PC-3 (cell line): ENCODE data around the gene CDC20B. TPM values are rescaled to one million over a fixed set of nuclear protein-coding genes. Genes with fewer than 3 reads are reported as not detected.

Experiments
- ATAC-seq: fragments of 200-7000 bp; cut with Tn5 transposase; 2 replicates; pipeline ENCODE4 v1.9.1; 2020; ENCODE audit warnings: mild to moderate bottlenecking, moderate library complexity
- Bru-seq: library from RNA; stranded (reverse); fragments of 400-500 nt; gene quantifications from one replicate; lab custom pipeline; 2021; lab: Mats Ljungman, UMichigan
- BruChase-seq, 2 experiments: library from RNA; stranded (reverse); fragments of 400-500 nt; gene quantifications; one replicate each; lab custom pipeline; 2021; lab: Mats Ljungman, UMichigan
- BruUV-seq: library from RNA; stranded (reverse); fragments of 400-500 nt; replicated peaks from 2 replicates; lab custom pipeline; 2021; lab: Mats Ljungman, UMichigan
- CTCF ChIA-PET: fragments of 300-600 bp; sonication (Branson Sonifier 250); formaldehyde crosslinking; loops from one replicate; lab custom pipeline; 2022; ENCODE audit warnings: antibody characterized with exemption; lab: Charles Lee
- POLR2A ChIA-PET: fragments of 300-600 bp; sonication (Branson Sonifier 250); formaldehyde crosslinking; loops from one replicate; lab custom pipeline; 2022; ENCODE audit warnings: antibody characterized with exemption; ENCODE audit not compliant: unreplicated experiment; lab: Charles Lee
- DNase-seq: peaks from one replicate; pipeline ENCODE4 v3.0.0-alpha.2; 2015
- H2AFZ ChIP-seq: fragments of 300-600 bp; sonication (generic); 2 replicates; pipeline ENCODE4 v1.6.0; 2016; ENCODE audit warnings: antibody characterized with exemption, low read length
- H3F3A ChIP-seq: fragments of 300-600 bp; sonication (generic); one replicate; pipeline ENCODE4 v1.6.0; 2017; ENCODE audit warnings: antibody characterized with exemption, low read length, control low read depth, mild to moderate bottlenecking; ENCODE audit not compliant: unreplicated experiment
- H3K27ac ChIP-seq: fragments of 300-600 bp; sonication (generic); 2 replicates; pipeline ENCODE4 v1.5.1; 2016; ENCODE audit warnings: mild to moderate bottlenecking, low read length
- H3K27me3 ChIP-seq: fragments of 300-600 bp; sonication (generic); 2 replicates; pipeline ENCODE4 v1.6.1; 2016; ENCODE audit warnings: low read length, mixed read lengths
- H3K36me3 ChIP-seq: fragments of 300-600 bp; sonication (generic); 2 replicates; pipeline ENCODE4 v1.6.1; 2016; ENCODE audit warnings: low read depth, mixed run types, low read length, mixed read lengths
- H3K4me1 ChIP-seq: fragments of 300-600 bp; sonication (generic); 2 replicates; pipeline ENCODE4 v1.5.1; 2016; ENCODE audit warnings: low read length; ENCODE audit not compliant: insufficient read depth
- H3K4me2 ChIP-seq: fragments of 300-600 bp; sonication (generic); 2 replicates; pipeline ENCODE4 v1.6.0; 2016; ENCODE audit warnings: low read length
- H3K4me3 ChIP-seq: fragments of 300-600 bp; sonication (generic); 2 replicates; pipeline ENCODE4 v1.5.1; 2016; ENCODE audit warnings: mild to moderate bottlenecking, low read length, mixed read lengths
- H3K79me2 ChIP-seq: fragments of 300-600 bp; sonication (generic); 2 replicates; pipeline ENCODE4 v1.6.1; 2017; ENCODE audit warnings: low read length, mixed read lengths
- H3K9ac ChIP-seq: fragments of 300-600 bp; sonication (generic); 2 replicates; pipeline ENCODE4 v1.6.0; 2016; ENCODE audit warnings: mild to moderate bottlenecking, low read length
- H3K9me2 ChIP-seq: fragments of 300-600 bp; sonication (generic); replicated peaks from 2 replicates; pipeline ENCODE4 v1.6.1; 2016; ENCODE audit warnings: mixed run types, low read length, mixed read lengths
- H3K9me3 ChIP-seq: fragments of 300-600 bp; sonication (generic); 2 replicates; pipeline ENCODE4 v1.6.1; 2016; ENCODE audit warnings: low read length, mixed read lengths
- H4K20me1 ChIP-seq: fragments of 300-600 bp; sonication (generic); 2 replicates; pipeline ENCODE4 v1.6.1; 2016; ENCODE audit warnings: low read length, mixed read lengths
- CTCF ChIP-seq: fragments of 300-600 bp; sonication (generic); conservative IDR thresholded peaks from 2 replicates; pipeline ENCODE4 v1.5.1; 2017; ENCODE audit warnings: antibody characterized with exemption, low read depth, mild to moderate bottlenecking, low read length
- EZH2 ChIP-seq: fragments of 300-600 bp; sonication (generic); IDR thresholded peaks from one replicate; pipeline ENCODE4 v1.6.1; 2017; ENCODE audit warnings: antibody characterized with exemption, mild to moderate bottlenecking, low read length; ENCODE audit not compliant: unreplicated experiment
- EZH2phosphoT487 ChIP-seq: fragments of 300-600 bp; sonication (generic); IDR thresholded peaks from 2 replicates; pipeline ENCODE4 v1.6.1; 2018; ENCODE audit warnings: mild to moderate bottlenecking, antibody characterized with exemption, low read length, borderline replicate concordance
- intact Hi-C: fragments of 100-400 bp; cut with micrococcal nuclease; formaldehyde crosslinking; loops from 2 replicates; pipeline ENCODE4 v1.9.0; 2023
- long read RNA-seq: library from polyadenylated mRNA; unstranded; transcript quantifications from one replicate; pipeline ENCODE4 v2.0.0, GENCODE V29; 2021; ENCODE audit not compliant: unreplicated experiment
- total RNA-seq: library from RNA; depleted of rRNA; stranded (reverse); fragments of >200 nt; gene quantifications from 2 replicates; pipeline ENCODE4 v1.2.3, GENCODE V29; 2014; rRNA removed

The CDC20B gene
- not detected in 2 replicates for total RNA-seq
- Bru-seq, nascent RNA: percentile 13 among the genes with signal in this experiment
- BruChase-seq, experiment 1, labeled RNA remaining after a 6-hour chase: percentile 12 among the genes with signal in this experiment
- BruChase-seq, experiment 2, labeled RNA remaining after a 2-hour chase: percentile 11 among the genes with signal in this experiment
- long read RNA-seq: 0 reads

GRCh38 chr5:55172937-55173686 is at the start of gene CDC20B:
CDC20B (minus strand) TSS chr5:55173177; CDS start chr5:55173000, 177 bp downstream.
- ATAC-seq (peak; percentile 69), DNase-seq (peak; percentile 70)
- Histone ChIP-seq H3K9me3 (no peaks in the 10 kb centered on the region), H3K4me3 (peak within 1 kb of the TSS; percentile 74), H3F3A (no peaks in the 10 kb centered on the region), H3K9me2 (no peaks in the 10 kb centered on the region), H2AFZ (peak within 1 kb of the TSS; percentile 93), H3K79me2 (no peaks in the 10 kb centered on the region), H3K36me3 (no peaks in the 10 kb centered on the region), H3K9ac (peak within 1 kb of the TSS; percentile 29; the same call in 1 of the 2 replicates), H3K27ac (no peak within 1 kb of the TSS), H3K27me3 (no peaks in the 10 kb centered on the region), H3K4me2 (peak within 1 kb of the TSS; percentile 94), H3K4me1 (peaks cover 17% of the 10 kb centered on the region), H4K20me1 (no peaks in the 10 kb centered on the region)
- POLR2A ChIA-PET: no interaction called here
- BruUV-seq: no TSS peak
- intact Hi-C loops: loop anchor here (2.0 to 5.0 kb wide), 2 partner anchors 60 to 519 kb away; partner anchors contain the start of gene CCNO
- TF ChIP-seq EZH2phosphoT487 (no peak), CTCF (no peak), EZH2 (no peak)
- CTCF ChIA-PET: interaction anchor here (0.7 kb wide), 1 partner anchor 61 kb away, joined by 4 read pairs; no protein-coding TSS in a partner anchor

- Histone ChIP-seq H3K9me3 (no peaks in the 10 kb centered on the region), H3K4me1 (peaks cover 17% of the 10 kb centered on the region), H3K4me2 (no peak overlapping the region), H4K20me1 (no peaks in the 10 kb centered on the region), H2AFZ (no peak overlapping the region), H3K79me2 (no peaks in the 10 kb centered on the region), H3K9me2 (no peaks in the 10 kb centered on the region), H3K9ac (no peak overlapping the region), H3K27ac (no peak overlapping the region), H3F3A (no peaks in the 10 kb centered on the region), H3K36me3 (no peaks in the 10 kb centered on the region), H3K27me3 (no peaks in the 10 kb centered on the region), H3K4me3 (no peak overlapping the region)
- intact Hi-C loops: no loop called here
- TF ChIP-seq EZH2: no peak
- TF ChIP-seq EZH2phosphoT487: no peak
- CTCF ChIA-PET: no interaction called here
- POLR2A ChIA-PET: no interaction called here
- no TSS peak for BruUV-seq
- no peak for DNase-seq
- no peak for ATAC-seq
Observed at GRCh38 chr5:55222092-55222984, 49.4 kb upstream of the CDC20B start.
